Activated CD8-positive, alpha-beta memory T cell treated with anti-CD3 and anti-CD28 coated beads, Interleukin-2, amount 10 ng/mL, durations not matched to agents 7 days and 5 days (primary cell): ENCODE results near the gene TBC1D22A. TPM values are rescaled to one million over a fixed set of nuclear protein-coding genes. Genes with fewer than 3 reads are reported as not detected.

ENCODE experiments used
- ATAC-seq: fragments of 150-1000 bp; cut with Tn5 transposase; one replicate; pipeline ENCODE4 v1.10.0; 2021; ENCODE audit warnings: moderate library complexity
- CTCF ChIA-PET: fragments of 350-600 bp; sonication (Branson Sonifier 250); formaldehyde crosslinking; loops from one replicate; lab custom pipeline; 2021; ENCODE audit warnings: antibody characterized with exemption; lab: Charles Lee
- DNase-seq: peaks from one replicate; pipeline ENCODE4 v3.0.0-alpha.2; 2020
- H3K27ac Mint-ChIP-seq: one replicate; pipeline ENCODE4 v1.8.0; 2021; ENCODE audit warnings: mild to moderate bottlenecking, mixed read lengths
- H3K27me3 Mint-ChIP-seq: one replicate; pipeline ENCODE4 v1.8.0; 2021; ENCODE audit warnings: mixed read lengths
- H3K36me3 Mint-ChIP-seq: one replicate; pipeline ENCODE4 v1.8.0; 2021; ENCODE audit warnings: mild to moderate bottlenecking, mixed read lengths
- H3K4me1 Mint-ChIP-seq: one replicate; pipeline ENCODE4 v1.8.0; 2021; ENCODE audit warnings: mixed read lengths
- H3K4me3 Mint-ChIP-seq: one replicate; pipeline ENCODE4 v1.8.0; 2021; ENCODE audit warnings: mild to moderate bottlenecking, moderate library complexity, mixed read lengths
- H3K9me3 Mint-ChIP-seq: one replicate; pipeline ENCODE4 v1.8.0; 2022; ENCODE audit warnings: low read depth, mixed read lengths
- total RNA-seq, 2 experiments: library from RNA; stranded (reverse); gene quantifications; one replicate each; pipeline ENCODE4 v1.2.3, GENCODE V29; 2021

TBC1D22A gene
- total RNA-seq, 2 experiments from 2014 or later, result 32.6 to 44.9 TPM

DNA sequence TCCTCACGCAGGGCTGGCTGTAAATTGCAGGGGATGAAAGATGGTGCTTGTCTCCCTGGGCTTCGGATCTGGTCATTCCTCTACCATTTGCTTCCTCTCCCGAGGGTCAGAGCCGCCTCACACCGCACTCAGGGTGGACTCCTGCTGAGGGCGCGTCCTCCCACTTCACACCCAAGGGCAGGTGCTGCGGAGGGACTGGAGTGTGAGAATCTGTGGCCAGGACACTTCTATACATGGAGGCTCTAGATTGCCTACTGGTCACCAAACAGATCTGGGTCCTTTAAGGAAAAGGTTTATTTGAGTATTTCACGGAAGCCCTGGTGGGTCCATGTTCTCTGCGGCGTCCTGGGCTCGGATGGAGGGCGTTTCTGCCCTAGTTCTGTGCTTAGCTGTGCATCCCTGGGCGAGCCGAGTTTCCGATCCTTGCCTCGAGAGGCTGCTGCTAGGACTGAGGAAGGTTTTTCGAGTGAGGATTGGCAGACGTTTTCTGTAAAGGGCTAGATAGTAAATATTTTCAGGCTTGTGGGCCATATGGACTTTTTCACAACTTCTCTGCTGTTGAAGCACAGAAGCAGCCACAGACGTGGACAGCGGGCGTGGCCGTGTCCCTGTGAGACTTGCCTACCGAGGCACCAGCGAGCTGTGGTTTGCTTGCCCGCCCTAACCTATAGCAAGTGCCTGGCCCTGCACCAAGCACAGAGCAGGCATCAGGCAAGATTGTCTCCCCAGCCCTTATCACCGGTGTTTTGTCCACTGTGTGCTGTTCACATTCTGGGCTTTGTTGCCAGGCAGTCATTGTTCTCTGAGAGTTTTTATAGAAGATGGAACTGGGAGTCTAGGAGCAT lies 279.0 kb downstream of the TBC1D22A start:
- Mint-ChIP-seq H3K4me1 (peaks cover 11% of the 10 kb centered on the region), H3K36me3 (no peaks in the 10 kb centered on the region), H3K27ac (no peak overlapping the region), H3K4me3 (no peak overlapping the region), H3K27me3 (no peaks in the 10 kb centered on the region), H3K9me3 (no peaks in the 10 kb centered on the region)
- DNase-seq (no peak), ATAC-seq (no peak)
- CTCF ChIA-PET, result no interaction called here

DNA sequence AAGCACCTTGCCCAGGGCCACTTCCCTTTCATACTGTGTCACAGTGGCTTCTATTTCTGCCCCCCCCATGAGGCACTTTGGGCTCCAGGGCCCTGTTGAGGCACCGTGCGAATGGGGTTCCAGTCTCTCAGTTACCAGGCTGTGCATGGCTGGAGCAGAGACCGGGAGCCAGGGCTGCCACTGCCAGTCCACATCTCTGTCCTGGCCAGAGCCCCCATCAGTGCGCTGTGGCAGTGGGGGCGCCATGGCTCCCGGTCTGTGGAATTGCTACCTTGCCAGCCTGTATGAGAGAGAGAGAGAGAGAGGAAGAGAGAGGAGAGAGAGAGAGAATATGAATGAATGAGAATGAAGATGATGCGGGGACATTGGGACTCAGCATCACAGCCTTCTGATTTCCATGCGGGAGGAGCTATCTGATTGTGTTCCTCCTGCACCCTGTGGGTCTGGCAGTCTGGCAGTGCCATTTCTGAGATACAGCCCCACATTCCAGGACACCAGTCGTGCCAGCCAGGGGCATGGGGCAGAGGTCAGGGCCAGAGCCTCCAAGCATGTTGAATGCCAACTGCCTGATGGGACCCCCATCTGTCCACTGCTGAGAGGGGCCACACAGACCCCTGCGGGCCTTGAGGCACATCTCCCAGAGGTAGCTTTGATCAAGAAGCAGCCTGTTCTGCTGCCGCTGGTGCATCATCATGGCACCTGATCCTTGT lies 279.8 kb downstream of the TBC1D22A start:
- CTCF ChIA-PET, result no interaction called here
- Mint-ChIP-seq H3K27me3 (no peaks in the 10 kb centered on the region), H3K4me1 (peaks cover 14% of the 10 kb centered on the region)

DNA sequence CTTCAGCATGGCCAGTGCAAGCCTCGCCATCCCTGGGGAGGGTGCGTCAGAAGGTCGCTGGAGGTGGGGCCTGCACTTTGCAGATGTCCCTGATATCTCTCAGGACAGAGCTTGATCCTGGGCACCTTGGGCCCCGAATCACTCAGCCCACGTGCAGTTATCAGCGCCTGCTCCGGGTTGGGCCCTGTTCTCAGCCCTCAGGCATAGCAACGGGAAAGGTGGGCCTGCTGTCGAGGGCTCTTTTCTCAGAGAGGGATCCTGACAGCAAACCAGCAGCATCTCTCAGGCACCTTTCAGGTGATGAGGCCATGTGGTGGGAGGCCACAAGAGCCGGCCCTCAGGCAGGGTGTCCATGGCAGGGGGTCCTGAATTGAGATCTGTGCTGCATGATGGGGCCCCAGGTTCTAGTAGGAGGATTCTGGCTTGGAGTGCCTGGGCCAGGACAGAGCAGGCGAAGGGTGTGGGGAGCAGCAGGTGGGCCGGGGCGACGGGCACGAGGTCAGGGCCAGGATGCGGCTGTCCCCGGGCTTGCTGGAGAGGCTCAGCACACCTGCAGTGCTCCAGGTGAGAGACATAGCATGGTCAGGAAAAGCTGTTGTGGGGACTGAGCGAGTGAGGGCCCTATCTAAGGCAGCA lies 280.5 kb downstream of the TBC1D22A start:
- CTCF ChIA-PET, result no interaction called here
- Mint-ChIP-seq H3K36me3 (no peaks in the 10 kb centered on the region), H3K4me1 (peaks cover 20% of the 10 kb centered on the region), H3K27ac (no peak overlapping the region), H3K27me3 (no peaks in the 10 kb centered on the region), H3K4me3 (no peak overlapping the region), H3K9me3 (no peaks in the 10 kb centered on the region)
- ATAC-seq, result no peak
- DNase-seq, result no peak

More for the DNA sequence above, 279.8 kb downstream of the TBC1D22A start:
- H3K27ac Mint-ChIP-seq, result no peak overlapping the region
- DNase-seq (no peak), ATAC-seq (no peak)
- no peaks in the 10 kb centered on the region for H3K9me3 Mint-ChIP-seq
- no peak overlapping the region for H3K4me3 Mint-ChIP-seq
- H3K36me3 Mint-ChIP-seq, result no peaks in the 10 kb centered on the region

DNA sequence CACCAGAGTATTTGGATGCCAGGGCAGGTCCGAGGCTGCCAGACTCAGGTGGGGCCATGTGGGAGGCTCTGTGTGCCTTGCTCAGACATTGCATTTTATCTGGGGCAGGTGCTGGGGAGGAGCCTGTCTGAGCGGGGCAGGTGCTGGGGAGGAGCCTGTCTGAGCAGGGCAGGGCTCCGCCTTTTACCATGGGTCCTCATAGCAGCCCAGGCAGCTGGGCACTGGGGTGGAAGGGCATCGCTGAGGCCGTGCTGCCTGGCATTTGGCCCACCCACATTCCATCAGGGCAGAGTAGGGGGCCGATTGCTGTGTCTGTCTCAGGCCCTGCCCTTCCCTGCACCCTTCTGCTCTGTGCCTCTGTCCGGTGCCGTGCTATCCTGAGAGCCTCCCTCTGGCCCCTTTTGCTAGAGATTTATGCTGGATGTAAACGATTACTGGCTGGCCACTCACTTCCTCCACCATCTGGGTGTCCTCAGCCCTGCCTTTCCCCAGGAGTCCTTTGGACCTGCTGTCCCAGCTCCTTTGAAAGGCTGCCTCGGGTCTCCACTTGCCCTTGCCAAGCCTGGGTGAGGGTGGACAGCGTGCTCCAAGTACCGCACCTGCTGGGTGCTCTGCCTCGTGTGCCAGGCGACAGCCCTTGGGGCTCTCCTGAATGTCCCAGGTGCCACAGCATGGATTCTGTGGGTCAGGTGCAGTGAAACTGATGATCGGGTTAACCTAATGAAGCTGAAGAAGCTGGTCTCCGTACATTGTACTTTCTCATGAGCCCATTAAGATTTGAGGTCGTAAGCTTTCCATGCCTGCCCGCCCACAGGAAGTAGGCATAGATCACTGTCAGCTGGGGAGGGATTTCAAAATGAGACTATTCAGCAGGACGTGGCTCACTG lies 281.6 kb downstream of the TBC1D22A start:
- ATAC-seq, result no peak
- CTCF ChIA-PET, result no interaction called here
- no peak overlapping the region for H3K27ac Mint-ChIP-seq

DNA sequence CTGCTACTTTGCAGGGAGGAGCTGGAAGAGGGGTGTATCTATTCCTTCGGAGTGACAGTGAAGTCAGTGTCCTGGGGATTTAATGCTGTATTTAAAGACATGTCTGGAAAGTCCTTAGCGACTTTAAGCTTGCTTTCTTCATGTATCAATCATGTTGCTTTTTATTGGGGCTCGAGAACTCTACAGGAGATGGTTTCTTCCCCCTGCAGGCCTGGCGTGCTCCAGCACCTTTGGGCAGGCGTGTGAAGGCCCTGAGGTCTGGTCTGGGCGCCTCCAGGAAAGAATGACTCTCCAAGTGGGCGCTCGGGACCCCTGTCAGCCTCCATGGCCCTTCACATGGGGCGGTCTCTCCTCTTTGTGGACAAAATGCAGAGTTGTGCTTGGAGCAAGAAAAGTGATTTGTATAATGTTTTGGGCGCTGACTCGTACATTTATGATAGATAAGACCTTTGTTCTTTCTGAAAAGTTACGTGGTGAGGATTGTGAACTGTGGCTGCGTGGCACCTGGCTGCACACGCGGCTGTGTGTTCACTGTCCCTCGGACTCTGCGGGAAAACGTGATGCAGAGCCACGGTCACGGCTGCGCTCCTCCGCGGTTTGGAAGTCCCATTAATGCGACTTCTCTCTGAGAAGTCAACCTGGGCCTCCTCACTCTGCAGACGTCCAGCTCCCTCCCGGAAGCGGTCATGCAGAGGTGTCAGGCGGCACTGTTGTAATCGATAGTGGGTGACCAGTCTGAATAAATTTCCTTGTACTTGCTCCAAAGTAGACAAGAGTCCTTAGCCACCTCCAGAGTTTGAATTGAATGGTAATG lies 282.5 kb downstream of the TBC1D22A start:
- CTCF ChIA-PET, result no interaction called here
- no peak for DNase-seq

More for the DNA sequence above, 281.6 kb downstream of the TBC1D22A start:
- no peaks in the 10 kb centered on the region for H3K27me3 Mint-ChIP-seq
- H3K4me3 Mint-ChIP-seq, result no peak overlapping the region
- no peak for DNase-seq
- peaks cover 31% of the 10 kb centered on the region for H3K4me1 Mint-ChIP-seq
- H3K9me3 Mint-ChIP-seq, result no peaks in the 10 kb centered on the region
- no peaks in the 10 kb centered on the region for H3K36me3 Mint-ChIP-seq

DNA sequence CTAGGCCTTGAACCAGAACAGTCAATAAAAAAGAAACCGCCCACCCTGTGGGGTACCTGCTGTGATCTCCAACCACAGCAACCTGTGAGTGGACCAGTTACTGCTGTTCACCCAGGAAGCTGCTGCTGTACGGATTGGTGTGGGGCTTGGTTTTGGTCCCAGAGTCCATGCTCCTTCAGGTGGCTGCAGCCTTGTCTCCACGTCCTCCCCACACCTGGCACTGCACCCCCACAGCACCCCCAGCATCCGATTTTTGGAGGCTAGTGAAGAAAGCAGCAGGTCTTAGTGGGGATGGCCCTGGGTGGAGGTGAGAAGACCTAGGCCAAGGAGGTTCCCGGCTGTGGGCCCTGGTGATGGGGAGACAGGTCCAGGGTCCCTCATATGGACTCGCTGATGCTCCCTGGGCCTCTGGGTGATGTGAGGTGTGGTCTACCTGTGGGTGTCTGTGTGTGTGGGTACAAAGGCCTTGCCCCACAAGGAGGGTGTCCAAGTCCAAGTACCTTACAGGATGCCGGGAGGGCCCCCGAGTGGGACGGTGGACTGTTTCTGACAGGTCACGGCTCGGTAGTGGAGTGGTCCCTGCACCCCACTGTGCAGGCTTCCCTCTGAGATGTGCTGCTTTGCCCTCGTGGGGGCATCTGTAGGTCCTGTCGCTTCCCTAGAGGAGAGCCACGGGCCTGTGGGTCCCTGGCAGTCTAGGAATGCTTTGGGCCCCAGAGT lies 283.4 kb downstream of the TBC1D22A start:
- H3K36me3 Mint-ChIP-seq, result no peaks in the 10 kb centered on the region

More for the DNA sequence above, 282.5 kb downstream of the TBC1D22A start:
- no peak for ATAC-seq
- Mint-ChIP-seq H3K9me3 (no peaks in the 10 kb centered on the region), H3K27me3 (no peaks in the 10 kb centered on the region), H3K27ac (no peak overlapping the region), H3K4me1 (peaks cover 38% of the 10 kb centered on the region), H3K4me3 (no peak overlapping the region), H3K36me3 (no peaks in the 10 kb centered on the region)

DNA sequence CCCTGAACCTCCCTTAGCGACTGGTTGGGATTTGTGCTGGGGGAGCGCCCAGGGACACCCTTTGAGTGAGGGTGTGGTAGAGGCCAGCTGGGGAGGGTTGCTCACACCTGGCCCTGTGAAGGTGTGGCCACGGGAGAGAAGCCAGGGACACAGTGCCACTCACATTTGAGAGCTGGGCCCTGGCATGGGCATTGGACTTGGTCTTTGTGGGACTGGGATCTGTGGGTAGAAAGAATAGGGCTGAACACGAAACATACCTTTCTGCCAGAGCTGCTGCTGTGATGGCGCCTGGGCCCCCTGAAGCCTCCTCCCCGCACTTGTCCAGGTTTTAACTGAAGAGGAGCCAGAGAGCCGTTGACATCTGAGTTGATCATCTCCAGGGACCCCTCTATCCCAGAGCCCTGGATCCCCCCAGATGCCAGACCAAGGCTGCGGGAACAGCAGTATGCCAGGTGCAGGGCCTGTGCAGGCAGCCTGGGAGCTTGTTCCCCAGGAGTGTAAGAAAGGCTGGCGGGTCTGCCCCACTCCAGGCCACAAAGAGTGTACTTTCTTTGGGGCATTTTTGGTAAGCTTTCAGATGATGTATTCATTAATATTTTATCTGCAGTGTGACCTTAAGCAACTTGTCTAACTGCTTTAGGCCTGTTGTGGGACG lies 284.1 kb downstream of the TBC1D22A start:
- Mint-ChIP-seq H3K27me3 (no peaks in the 10 kb centered on the region), H3K27ac (no peak overlapping the region), H3K9me3 (no peaks in the 10 kb centered on the region), H3K36me3 (no peaks in the 10 kb centered on the region), H3K4me1 (peaks cover 38% of the 10 kb centered on the region), H3K4me3 (no peak overlapping the region)
- ATAC-seq (no peak), DNase-seq (no peak)
- CTCF ChIA-PET, result no interaction called here

More for the DNA sequence above, 283.4 kb downstream of the TBC1D22A start:
- CTCF ChIA-PET, result no interaction called here
- DNase-seq (no peak), ATAC-seq (no peak)
- Mint-ChIP-seq H3K27ac (no peak overlapping the region), H3K27me3 (no peaks in the 10 kb centered on the region), H3K4me3 (no peak overlapping the region), H3K9me3 (no peaks in the 10 kb centered on the region), H3K4me1 (peaks cover 38% of the 10 kb centered on the region)

DNA sequence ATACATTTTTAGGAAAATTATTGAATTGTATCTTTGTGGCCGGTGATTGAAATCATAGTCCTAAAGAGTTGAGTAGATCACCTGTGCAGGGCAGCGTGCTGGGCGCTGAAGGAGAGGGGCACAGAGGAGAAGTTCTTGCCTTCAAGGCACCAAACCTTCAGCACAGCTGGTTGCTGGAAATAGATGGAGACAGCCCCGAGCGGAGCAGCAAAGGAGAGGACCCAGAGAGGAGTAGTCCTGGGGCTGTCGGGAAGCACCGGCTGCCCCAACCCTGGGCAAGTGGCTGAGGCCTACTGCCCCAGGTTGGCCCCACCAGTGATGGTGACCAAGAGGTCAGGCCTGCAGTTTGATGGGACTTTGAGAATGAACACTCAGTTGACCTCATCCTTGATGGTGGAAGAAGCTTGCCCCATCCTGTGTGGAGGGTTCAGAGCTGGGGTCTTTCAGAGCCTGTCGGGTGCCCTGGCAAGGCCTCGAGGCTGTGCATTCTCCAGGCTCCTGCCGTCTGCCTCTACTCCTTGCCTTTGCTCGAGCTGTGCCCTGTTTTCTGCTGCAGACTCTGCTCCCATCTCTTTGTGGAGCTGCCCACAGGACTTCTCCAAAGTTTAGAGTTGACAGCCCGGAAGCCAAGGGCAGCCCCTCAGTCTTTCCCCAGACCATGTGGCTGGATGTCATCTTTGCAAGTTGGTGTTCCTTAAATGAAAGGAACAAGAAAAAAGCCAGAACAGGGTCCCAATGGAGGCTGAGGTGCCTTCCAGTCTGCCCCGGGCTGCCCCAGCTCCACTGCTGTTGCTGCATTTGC lies 285.1 kb downstream of the TBC1D22A start:
- peaks cover 43% of the 10 kb centered on the region for H3K4me1 Mint-ChIP-seq
- no peak overlapping the region for H3K27ac Mint-ChIP-seq
- no peaks in the 10 kb centered on the region for H3K36me3 Mint-ChIP-seq
- DNase-seq (no peak), ATAC-seq (no peak)
- H3K4me3 Mint-ChIP-seq, result no peak overlapping the region
- CTCF ChIA-PET, result no interaction called here
- H3K9me3 Mint-ChIP-seq, result no peaks in the 10 kb centered on the region
- no peaks in the 10 kb centered on the region for H3K27me3 Mint-ChIP-seq

DNA sequence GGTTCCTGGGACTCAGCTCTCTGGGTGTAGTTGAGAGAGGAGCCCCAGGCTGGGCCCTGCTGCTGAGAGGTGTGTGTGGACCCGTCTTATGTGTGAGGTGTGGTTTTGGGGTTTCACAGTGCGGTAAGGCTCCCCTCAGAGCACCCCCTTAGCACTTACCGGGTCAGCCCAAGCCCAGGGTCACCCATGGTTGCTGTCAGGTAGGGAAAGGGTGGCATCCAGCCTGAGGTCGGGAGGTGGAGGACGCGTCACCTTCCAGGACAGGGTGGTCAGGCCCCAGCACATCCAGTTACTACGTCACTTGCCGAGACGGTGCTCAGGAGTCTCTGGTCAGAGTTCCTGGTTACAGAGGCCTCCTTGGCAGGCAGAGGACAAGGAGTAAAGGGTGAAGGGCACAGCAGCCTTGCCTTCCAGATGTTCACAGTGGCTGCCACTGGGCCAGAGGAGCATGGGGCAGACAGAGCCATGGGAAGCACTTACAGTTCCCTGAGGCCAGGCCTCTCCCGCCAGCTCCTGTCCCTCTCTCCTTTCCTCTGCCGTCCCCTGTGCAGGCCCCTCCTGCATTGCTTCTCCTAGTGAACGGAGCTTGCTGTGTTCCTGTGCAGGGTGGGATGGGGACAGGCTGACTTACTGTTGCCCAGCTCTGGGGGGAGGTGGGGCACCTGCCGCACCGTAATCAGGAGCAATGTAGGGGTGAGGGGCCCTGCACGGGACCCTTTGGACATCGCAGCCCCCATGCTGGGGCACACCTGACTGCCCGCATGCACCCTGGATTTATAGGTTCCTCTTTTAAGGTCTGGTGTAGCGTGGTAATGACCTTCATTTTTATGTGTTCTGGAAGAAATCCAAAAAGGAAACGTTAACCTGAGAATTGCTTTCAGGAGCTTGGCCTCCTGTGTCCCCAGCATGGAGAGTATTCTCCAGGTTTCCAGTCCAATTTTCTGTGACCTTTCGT lies 285.9 kb downstream of the TBC1D22A start:
- DNase-seq, result no peak
- no peak for ATAC-seq
- Mint-ChIP-seq H3K4me1 (peaks cover 49% of the 10 kb centered on the region), H3K27ac (no peak overlapping the region), H3K36me3 (no peaks in the 10 kb centered on the region), H3K27me3 (no peaks in the 10 kb centered on the region), H3K4me3 (no peak overlapping the region), H3K9me3 (no peaks in the 10 kb centered on the region)
- CTCF ChIA-PET, result no interaction called here

DNA sequence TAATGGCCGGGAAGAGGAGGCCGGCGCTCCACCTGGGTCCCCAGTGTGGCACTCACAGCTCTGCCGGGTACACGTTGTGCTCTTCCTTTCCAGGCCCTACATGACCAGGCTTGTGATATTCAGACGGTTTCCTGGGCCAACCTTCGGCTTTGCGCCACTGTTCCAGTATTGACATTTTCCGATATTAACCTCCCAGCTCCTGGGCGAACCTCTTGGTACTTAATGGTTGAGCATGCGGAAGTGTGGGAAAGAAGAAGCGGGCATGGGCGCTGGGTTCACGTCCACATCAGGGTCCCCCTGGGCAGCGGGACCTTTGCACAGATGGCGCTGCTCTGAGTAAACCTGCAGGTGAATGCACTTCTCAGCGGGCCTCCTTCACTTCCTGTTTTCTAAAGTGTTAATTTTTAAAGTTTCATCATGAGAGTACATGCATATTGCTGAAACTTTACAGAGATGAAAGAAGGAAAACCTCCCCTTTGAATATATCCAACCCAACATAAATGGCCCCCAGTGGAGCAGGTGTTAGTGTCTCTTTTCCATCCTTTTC lies 286.7 kb downstream of the TBC1D22A start:
- DNase-seq (no peak), ATAC-seq (no peak)
- no peak overlapping the region for H3K4me3 Mint-ChIP-seq
- H3K27ac Mint-ChIP-seq, result no peak overlapping the region
- peaks cover 48% of the 10 kb centered on the region for H3K4me1 Mint-ChIP-seq
- H3K36me3 Mint-ChIP-seq, result no peaks in the 10 kb centered on the region
- CTCF ChIA-PET, result no interaction called here
- H3K9me3 Mint-ChIP-seq, result no peaks in the 10 kb centered on the region
- no peaks in the 10 kb centered on the region for H3K27me3 Mint-ChIP-seq
